HUES6 (cell line): ENCODE measurements around the gene STARD3.

Source experiments
- H3K27ac ChIP-seq: 2 replicates; pipeline ENCODE4 v1.7.0; 2013; ENCODE audit warnings: low read depth, mild to moderate bottlenecking, low read length, inconsistent platforms
- H3K27me3 ChIP-seq: 2 replicates; pipeline ENCODE4 v1.6.1; 2013; ENCODE audit warnings: low read length; ENCODE audit not compliant: control insufficient read depth, insufficient read depth
- H3K36me3 ChIP-seq: 2 replicates; pipeline ENCODE4 v1.6.1; 2013; ENCODE audit warnings: low read length; ENCODE audit not compliant: control insufficient read depth, insufficient read depth
- H3K4me1 ChIP-seq: 2 replicates; pipeline ENCODE4 v1.6.1; 2013; ENCODE audit warnings: low read length; ENCODE audit not compliant: control insufficient read depth, insufficient read depth
- H3K4me3 ChIP-seq: 2 replicates; pipeline ENCODE4 v1.5.1; 2013; ENCODE audit warnings: low read depth, low read length
- H3K9ac ChIP-seq: one replicate; pipeline ENCODE4 v1.6.1; 2013; ENCODE audit warnings: mild to moderate bottlenecking, low read length
- H3K9me3 ChIP-seq: 2 replicates; pipeline ENCODE4 v1.6.1; 2013; ENCODE audit warnings: low read depth, low read length; ENCODE audit not compliant: control insufficient read depth, insufficient read depth

The STARD3 gene

DNA sequence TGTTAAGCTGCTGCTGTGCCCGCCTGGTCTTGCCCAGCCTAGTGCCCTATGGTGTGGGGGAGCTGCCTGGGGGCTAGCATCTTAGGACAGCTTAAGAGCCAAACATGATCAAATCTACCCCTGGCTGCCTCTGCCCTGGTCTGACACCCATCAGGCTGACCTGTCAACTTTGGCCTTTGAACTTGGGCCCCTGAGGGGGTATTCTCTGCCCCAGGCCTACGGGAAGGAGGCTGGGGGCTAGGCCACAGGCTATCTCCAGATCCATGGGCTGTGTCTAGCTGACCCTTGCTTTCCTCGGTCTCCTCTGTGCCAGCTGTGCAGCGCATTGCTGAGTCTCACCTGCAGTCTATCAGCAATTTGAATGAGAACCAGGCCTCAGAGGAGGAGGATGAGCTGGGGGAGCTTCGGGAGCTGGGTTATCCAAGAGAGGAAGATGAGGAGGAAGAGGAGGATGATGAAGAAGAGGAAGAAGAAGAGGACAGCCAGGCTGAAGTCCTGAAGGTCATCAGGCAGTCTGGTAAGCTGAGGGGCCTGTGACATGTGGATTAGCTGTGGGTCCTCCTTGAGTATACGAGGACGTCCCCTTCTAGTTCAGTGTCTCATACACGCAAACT is 3.3 kb upstream of the STARD3 start:
- no peak overlapping the region for H3K9ac ChIP-seq
- H3K27me3 ChIP-seq, result peaks cover 8% of the 10 kb centered on the region; the same call in 1 of the 2 replicates
- H3K4me1 ChIP-seq, result peaks cover 69% of the 10 kb centered on the region
- H3K4me3 ChIP-seq, result no peak overlapping the region
- H3K27ac ChIP-seq, result no peak overlapping the region
- no peaks in the 10 kb centered on the region for H3K9me3 ChIP-seq
- no peaks in the 10 kb centered on the region for H3K36me3 ChIP-seq

- Histone ChIP-seq H3K27ac (no peak overlapping the region), H3K36me3 (no peaks in the 10 kb centered on the region), H3K4me3 (no peak overlapping the region), H3K9me3 (no peaks in the 10 kb centered on the region), H3K27me3 (no peaks in the 10 kb centered on the region), H3K4me1 (peaks cover 66% of the 10 kb centered on the region), H3K9ac (no peak overlapping the region)
Observed at GRCh38 chr17:39634384-39634871, 2.5 kb upstream of the STARD3 start.

GRCh38 chr17:39635614-39636176 is 1.2 kb upstream of the STARD3 start:
- Histone ChIP-seq H3K27me3 (no peaks in the 10 kb centered on the region), H3K36me3 (no peaks in the 10 kb centered on the region), H3K4me1 (peaks cover 61% of the 10 kb centered on the region), H3K27ac (no peak overlapping the region), H3K4me3 (no peak overlapping the region), H3K9ac (no peak overlapping the region), H3K9me3 (no peaks in the 10 kb centered on the region)

DNA sequence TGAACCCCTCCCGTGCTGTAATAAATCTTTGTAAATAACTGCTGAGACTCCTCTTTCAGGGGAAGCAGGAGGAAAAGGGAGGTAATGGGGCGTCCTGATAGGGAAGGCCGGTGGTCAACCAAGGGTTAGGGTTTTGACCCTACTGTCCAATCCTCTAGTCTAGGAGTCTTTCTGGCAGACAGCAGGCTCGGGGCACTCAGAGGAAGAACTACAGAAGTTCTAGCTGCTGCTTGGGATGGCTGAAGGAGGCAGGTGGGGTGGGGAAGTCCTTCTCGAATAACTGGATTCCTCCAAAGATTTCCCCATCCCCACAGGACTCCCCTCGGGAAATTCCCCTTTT is 387 bp upstream of the STARD3 start:
- peak overlapping the region; percentile 70; the same call in 1 of the 2 replicates for H3K27ac ChIP-seq
- no peak overlapping the region for H3K9ac ChIP-seq
- H3K9me3 ChIP-seq, result no peaks in the 10 kb centered on the region
- no peaks in the 10 kb centered on the region for H3K27me3 ChIP-seq
- no peaks in the 10 kb centered on the region for H3K36me3 ChIP-seq
- H3K4me1 ChIP-seq, result peaks cover 54% of the 10 kb centered on the region
- peak overlapping the region; percentile 93 for H3K4me3 ChIP-seq

- Histone ChIP-seq H3K36me3 (no peaks in the 10 kb centered on the region), H3K27me3 (no peaks in the 10 kb centered on the region), H3K9ac (no peak overlapping the region), H3K27ac (no peak overlapping the region), H3K4me3 (peak overlapping the region; percentile 93; the same call in 1 of the 2 replicates), H3K9me3 (no peaks in the 10 kb centered on the region), H3K4me1 (peaks cover 48% of the 10 kb centered on the region)
Observed at GRCh38 chr17:39638317-39638716, 1.4 kb downstream of the STARD3 start.

GRCh38 chr17:39639043-39639442 is 2.1 kb downstream of the STARD3 start:
- peaks cover 55% of the 10 kb centered on the region for H3K4me1 ChIP-seq

GRCh38 chr17:39639566-39640458 is 2.9 kb downstream of the STARD3 start:
- no peak overlapping the region for H3K9ac ChIP-seq

More at GRCh38 chr17:39639043-39639442, 2.1 kb downstream of the STARD3 start:
- Histone ChIP-seq H3K9ac (no peak overlapping the region), H3K27me3 (no peaks in the 10 kb centered on the region), H3K36me3 (no peaks in the 10 kb centered on the region), H3K27ac (no peak overlapping the region), H3K4me3 (no peak overlapping the region), H3K9me3 (no peaks in the 10 kb centered on the region)

DNA sequence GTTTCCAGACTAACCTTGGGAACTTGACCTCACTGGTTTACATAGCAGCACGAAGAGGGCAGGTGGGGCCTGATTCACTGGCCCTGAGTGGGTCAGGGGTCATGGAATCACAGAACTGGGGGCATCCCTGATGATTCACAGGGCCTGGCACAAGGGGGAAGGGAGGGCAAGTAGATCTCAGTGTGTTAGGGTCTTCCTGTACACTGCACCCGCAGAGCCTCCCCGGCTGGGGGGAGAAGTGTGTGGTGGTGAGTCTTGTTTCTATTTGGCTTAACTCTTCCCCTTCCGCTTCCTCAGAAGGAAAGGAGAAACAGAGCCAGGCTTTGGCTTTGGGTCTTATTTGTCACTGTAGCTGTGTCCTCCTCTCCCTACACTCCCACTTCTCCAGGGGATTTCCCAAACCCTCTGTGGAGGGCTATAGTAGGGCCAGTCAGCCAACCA is 3.7 kb downstream of the STARD3 start:
- H3K27ac ChIP-seq, result no peak overlapping the region
- H3K9ac ChIP-seq, result no peak overlapping the region
- H3K4me1 ChIP-seq, result peaks cover 58% of the 10 kb centered on the region
- no peaks in the 10 kb centered on the region for H3K36me3 ChIP-seq
- no peaks in the 10 kb centered on the region for H3K27me3 ChIP-seq
- H3K4me3 ChIP-seq, result no peak overlapping the region
- no peaks in the 10 kb centered on the region for H3K9me3 ChIP-seq

More at GRCh38 chr17:39639566-39640458, 2.9 kb downstream of the STARD3 start:
- Histone ChIP-seq H3K4me1 (peaks cover 56% of the 10 kb centered on the region), H3K27ac (0 out of 2 replicates have a peak overlapping the region, but pooled peaks have one; percentile 18), H3K27me3 (no peaks in the 10 kb centered on the region), H3K9me3 (no peaks in the 10 kb centered on the region), H3K4me3 (no peak overlapping the region), H3K36me3 (no peaks in the 10 kb centered on the region)

DNA sequence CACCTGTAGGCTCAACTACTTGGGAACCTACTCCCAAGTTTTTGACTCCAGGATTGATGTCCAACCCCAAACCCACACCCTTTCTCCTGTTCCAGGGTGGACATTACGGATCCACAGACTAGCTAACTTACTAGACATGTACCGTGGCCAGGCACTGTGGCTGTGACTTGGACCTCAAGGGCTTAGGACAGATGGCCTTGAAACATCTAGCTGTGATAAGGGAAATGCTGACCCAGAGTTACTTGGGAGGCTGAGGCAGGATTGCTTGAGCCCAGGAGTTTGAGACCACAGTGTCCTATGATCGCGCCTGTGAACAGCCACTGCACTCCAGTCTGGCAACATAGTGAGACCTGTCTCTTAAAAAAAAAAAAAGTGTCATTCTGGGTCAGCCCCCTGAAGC is 4.2 kb downstream of the STARD3 start:
- H3K9me3 ChIP-seq, result no peaks in the 10 kb centered on the region

GRCh38 chr17:39641883-39642282 is 4.9 kb downstream of the STARD3 start:
- H3K27ac ChIP-seq, result no peak overlapping the region
- no peaks in the 10 kb centered on the region for H3K27me3 ChIP-seq
- H3K9me3 ChIP-seq, result no peaks in the 10 kb centered on the region
- H3K4me3 ChIP-seq, result no peak overlapping the region
- H3K4me1 ChIP-seq, result peaks cover 46% of the 10 kb centered on the region
- no peak overlapping the region for H3K9ac ChIP-seq
- H3K36me3 ChIP-seq, result no peaks in the 10 kb centered on the region

More for the DNA sequence above, 4.2 kb downstream of the STARD3 start:
- Histone ChIP-seq H3K9ac (no peak overlapping the region), H3K27me3 (no peaks in the 10 kb centered on the region), H3K27ac (no peak overlapping the region), H3K36me3 (no peaks in the 10 kb centered on the region), H3K4me1 (peaks cover 53% of the 10 kb centered on the region), H3K4me3 (no peak overlapping the region)
